ENCODE data around the gene SLC6A3. TPM values are rescaled to one million over a fixed set of nuclear protein-coding genes. Genes with fewer than 3 reads are reported as not detected.

SLC6A3 gene
- total RNA-seq, 2 experiments from 2014 or later, result not detected

DNA sequence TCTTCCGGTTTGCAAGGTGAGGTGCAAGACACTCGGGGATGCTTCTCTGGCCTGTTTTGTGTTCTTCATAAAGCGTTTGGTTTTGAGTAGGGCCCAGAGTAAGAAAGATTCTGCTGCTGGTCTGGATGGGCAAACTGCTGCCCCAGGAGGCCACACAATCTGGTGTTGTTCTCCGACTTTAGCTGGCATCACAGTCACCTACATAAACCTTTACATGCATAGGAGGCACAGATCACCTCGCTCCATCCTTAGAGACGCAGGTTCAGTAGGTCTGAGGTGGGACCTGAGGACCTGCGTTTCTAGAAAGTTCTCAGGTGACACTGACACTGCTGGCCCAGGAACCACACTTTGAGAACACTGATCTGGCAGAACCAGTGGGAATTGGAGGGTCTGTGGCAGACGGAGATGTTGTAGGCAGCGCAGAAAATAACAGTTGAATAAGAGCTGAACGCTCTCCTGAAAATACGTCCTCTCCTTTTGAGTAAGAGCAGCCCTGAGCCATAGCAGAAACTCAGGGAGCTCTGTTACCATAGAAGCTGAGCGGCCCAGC lies 3.9 kb upstream of the SLC6A3 start:
- ChIA-PET POLR2A (no interaction called here), CTCF (interaction anchor here (1.5 to 1.9 kb wide), 2 partner anchors 19 to 196 kb away, joined by 3 to 6 read pairs; no protein-coding TSS in a partner anchor)
- Mint-ChIP-seq H3K4me1 (ENCODE audit: low read depth) (peaks cover 27% of the 10 kb centered on the region), H3K36me3 (ENCODE audit: low read depth) (no peaks in the 10 kb centered on the region), H3K27me3 (peaks cover 43% of the 10 kb centered on the region), H3K27ac (no peak overlapping the region), H3K9me3 (peaks cover 7% of the 10 kb centered on the region), H3K4me3 (no peak overlapping the region)
- no peak for ATAC-seq
- intact Hi-C loops (cut with micrococcal nuclease), result no loop called here
- DNase-seq, result no peak
- TF ChIP-seq, protein P1, sequence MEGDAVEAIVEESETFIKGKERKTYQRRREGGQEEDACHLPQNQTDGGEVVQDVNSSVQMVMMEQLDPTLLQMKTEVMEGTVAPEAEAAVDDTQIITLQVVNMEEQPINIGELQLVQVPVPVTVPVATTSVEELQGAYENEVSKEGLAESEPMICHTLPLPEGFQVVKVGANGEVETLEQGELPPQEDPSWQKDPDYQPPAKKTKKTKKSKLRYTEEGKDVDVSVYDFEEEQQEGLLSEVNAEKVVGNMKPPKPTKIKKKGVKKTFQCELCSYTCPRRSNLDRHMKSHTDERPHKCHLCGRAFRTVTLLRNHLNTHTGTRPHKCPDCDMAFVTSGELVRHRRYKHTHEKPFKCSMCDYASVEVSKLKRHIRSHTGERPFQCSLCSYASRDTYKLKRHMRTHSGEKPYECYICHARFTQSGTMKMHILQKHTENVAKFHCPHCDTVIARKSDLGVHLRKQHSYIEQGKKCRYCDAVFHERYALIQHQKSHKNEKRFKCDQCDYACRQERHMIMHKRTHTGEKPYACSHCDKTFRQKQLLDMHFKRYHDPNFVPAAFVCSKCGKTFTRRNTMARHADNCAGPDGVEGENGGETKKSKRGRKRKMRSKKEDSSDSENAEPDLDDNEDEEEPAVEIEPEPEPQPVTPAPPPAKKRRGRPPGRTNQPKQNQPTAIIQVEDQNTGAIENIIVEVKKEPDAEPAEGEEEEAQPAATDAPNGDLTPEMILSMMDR (IDR thresholded peaks at IDR 0.05), result no peak

DNA sequence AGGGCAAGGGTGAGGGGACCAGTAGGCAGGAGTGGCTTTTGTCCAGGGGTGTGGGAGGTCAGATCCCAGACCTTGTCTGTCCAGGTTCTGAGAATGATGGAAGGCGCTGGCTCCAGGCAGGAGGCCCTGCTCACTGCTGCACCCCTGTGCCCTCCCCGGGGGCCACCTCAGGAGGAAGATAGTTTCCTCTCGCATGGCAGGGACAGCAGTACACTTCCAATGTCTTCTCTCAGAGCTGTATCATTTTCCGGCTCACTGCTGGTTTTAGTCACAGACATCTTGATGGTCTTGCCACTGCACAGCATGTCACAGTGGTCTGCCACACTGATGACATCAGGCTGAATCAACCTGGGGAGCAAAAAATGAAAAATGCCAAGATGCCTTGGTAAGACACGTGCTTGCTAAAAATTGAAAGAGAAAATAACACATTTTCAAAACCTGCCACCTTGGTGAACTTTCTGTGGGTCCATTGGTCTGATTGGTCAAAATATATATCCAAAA lies 3.3 kb upstream of the SLC6A3 start:
- no peak overlapping the region for H3K4me3 Mint-ChIP-seq
- intact Hi-C loops (cut with micrococcal nuclease), result no loop called here
- ChIA-PET CTCF (interaction anchor here (1.5 kb wide), 1 partner anchor 197 kb away, joined by 3 read pairs; no protein-coding TSS in a partner anchor), POLR2A (interaction anchor here (1.0 kb wide), 1 partner anchor 88 kb away, joined by 4 read pairs; no protein-coding TSS in a partner anchor)
- peaks cover 42% of the 10 kb centered on the region for H3K27me3 Mint-ChIP-seq
- DNase-seq (peak; percentile 54), ATAC-seq (peak; percentile 63)
- TF ChIP-seq, protein P1 (IDR thresholded peaks at IDR 0.05), result no peak
- H3K27ac Mint-ChIP-seq, result no peak overlapping the region
- peaks cover 2% of the 10 kb centered on the region for H3K9me3 Mint-ChIP-seq
- peaks cover 29% of the 10 kb centered on the region for H3K4me1 Mint-ChIP-seq (ENCODE audit: low read depth)
- H3K36me3 Mint-ChIP-seq (ENCODE audit: low read depth), result no peaks in the 10 kb centered on the region

DNA sequence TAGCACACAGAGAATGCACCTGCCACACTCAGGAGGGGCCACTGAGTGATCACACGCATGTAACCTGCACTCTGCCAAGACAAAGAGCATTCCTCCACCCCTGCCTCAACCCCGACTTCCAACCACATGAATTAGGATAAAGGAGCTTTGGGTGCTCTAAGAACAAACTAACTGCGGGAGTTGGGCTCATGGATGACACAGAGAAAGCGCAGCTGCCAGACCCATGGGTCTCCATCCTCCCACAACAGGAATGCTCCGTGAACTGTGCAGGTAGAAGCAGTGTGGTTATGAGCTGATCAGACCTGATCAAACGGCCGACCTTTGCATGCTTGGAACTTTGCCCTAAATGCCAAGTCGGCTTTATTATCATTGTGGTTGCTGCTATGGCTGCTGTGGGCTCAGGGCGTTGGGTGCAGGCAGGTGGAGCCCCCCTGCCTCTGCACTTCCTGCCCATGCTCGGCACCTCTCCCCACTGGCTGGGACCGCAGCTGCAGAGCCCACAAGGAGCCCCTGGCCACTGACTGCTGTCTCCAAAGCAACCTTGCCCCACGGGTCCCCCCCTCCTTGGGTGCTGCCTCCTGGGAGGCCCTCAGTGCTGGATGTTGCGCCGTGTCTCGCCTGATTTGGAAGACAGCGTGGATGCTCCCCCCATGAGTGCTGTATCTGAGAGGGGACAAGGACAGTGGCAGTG lies 2.6 kb upstream of the SLC6A3 start:
- no peaks in the 10 kb centered on the region for H3K9me3 Mint-ChIP-seq
- H3K4me3 Mint-ChIP-seq, result no peak overlapping the region
- ChIA-PET POLR2A (interaction anchor here (1.0 kb wide), 1 partner anchor 89 kb away, joined by 4 read pairs; no protein-coding TSS in a partner anchor), CTCF (interaction anchor here (1.5 kb wide), 1 partner anchor 68 kb away, joined by 7 read pairs; no protein-coding TSS in a partner anchor)
- peak; percentile 67 for ATAC-seq
- H3K27ac Mint-ChIP-seq, result no peak overlapping the region
- H3K36me3 Mint-ChIP-seq (ENCODE audit: low read depth), result no peaks in the 10 kb centered on the region
- intact Hi-C loops (cut with micrococcal nuclease), result no loop called here
- TF ChIP-seq, protein P1 (IDR thresholded peaks at IDR 0.05), result no peak
- H3K4me1 Mint-ChIP-seq (ENCODE audit: low read depth), result peaks cover 29% of the 10 kb centered on the region
- peaks cover 42% of the 10 kb centered on the region for H3K27me3 Mint-ChIP-seq
- peak; percentile 67 for DNase-seq

DNA sequence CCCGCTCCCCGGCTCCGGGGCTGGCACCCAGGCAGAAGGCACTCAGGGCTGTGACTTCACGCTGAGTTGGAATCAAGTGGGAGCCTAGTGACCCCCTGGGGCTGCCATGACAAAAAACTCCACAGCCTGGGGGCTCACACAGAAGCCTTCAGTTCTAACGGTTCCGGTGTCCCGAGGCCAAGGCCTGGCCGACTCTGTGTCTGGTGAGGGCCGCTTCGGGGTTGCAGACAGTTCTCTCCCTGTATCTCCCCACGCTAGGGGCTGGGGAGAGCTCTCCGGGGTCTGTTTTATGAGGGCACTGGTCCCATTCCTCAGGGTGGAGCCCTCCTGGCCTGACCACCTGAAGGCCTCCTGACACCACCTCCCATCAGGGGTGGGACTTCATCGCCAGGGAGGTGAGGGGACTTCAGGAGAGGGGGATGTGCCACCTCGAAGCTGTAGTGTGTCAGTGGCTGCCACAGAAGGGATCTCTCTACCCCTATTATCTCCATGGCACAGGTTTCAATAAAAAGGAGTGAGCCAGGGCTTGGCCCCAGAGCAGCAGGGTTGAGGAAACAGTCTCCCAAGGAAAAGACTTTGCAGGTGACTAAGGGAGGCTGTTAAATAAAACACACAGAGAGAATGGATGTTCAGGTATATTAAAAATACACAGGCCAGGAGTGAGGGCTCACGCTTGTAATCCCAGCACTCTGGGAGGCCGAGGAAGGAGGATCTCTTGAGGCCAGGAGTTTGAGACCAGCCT lies 1.5 kb upstream of the SLC6A3 start:
- DNase-seq (no peak), ATAC-seq (no peak)
- ChIA-PET POLR2A (no interaction called here), CTCF (interaction anchor here (1.5 kb wide), 1 partner anchor 67 kb away, joined by 7 read pairs; no protein-coding TSS in a partner anchor)
- intact Hi-C loops (cut with micrococcal nuclease), result no loop called here
- H3K4me3 Mint-ChIP-seq, result no peak overlapping the region
- H3K4me1 Mint-ChIP-seq (ENCODE audit: low read depth), result peaks cover 29% of the 10 kb centered on the region
- TF ChIP-seq, protein P1 (IDR thresholded peaks at IDR 0.05), result no peak
- no peak overlapping the region for H3K27ac Mint-ChIP-seq
- no peaks in the 10 kb centered on the region for H3K36me3 Mint-ChIP-seq (ENCODE audit: low read depth)
- no peaks in the 10 kb centered on the region for H3K9me3 Mint-ChIP-seq
- H3K27me3 Mint-ChIP-seq, result peaks cover 39% of the 10 kb centered on the region
